ENCODE data around the gene PEX10. TPM values are rescaled to one million over a fixed set of nuclear protein-coding genes. Genes with fewer than 3 reads are reported as not detected.

The PEX10 gene
- total RNA-seq, 1 donor from 2014 or later: 14.4 TPM

GRCh38 chr1:2377751-2378440, 34.5 kb downstream of the PEX10 start:
- intact Hi-C loops (cut with micrococcal nuclease): no loop called here

GRCh38 chr1:2376931-2377672, 35.3 kb downstream of the PEX10 start:
- intact Hi-C loops (cut with micrococcal nuclease): no loop called here

- intact Hi-C loops (cut with micrococcal nuclease): no loop called here
These were observed 36.1 kb downstream of the PEX10 start for GRCh38 chr1:2376261-2376741.

- intact Hi-C loops (cut with micrococcal nuclease): no loop called here
These were observed 36.5 kb downstream of the PEX10 start for GRCh38 chr1:2375923-2376260.

GRCh38 chr1:2375246-2375922, 37.0 kb downstream of the PEX10 start:
- intact Hi-C loops (cut with micrococcal nuclease): no loop called here

GRCh38 chr1:2374252-2375155, 37.9 kb downstream of the PEX10 start:
- intact Hi-C loops (cut with micrococcal nuclease): no loop called here

GRCh38 chr1:2373551-2374251, 38.7 kb downstream of the PEX10 start:
- intact Hi-C loops (cut with micrococcal nuclease): no loop called here

- intact Hi-C loops (cut with micrococcal nuclease): no loop called here
These were observed 39.5 kb downstream of the PEX10 start for GRCh38 chr1:2372551-2373490.

- intact Hi-C loops (cut with micrococcal nuclease): no loop called here
These were observed 44.2 kb downstream of the PEX10 start for GRCh38 chr1:2368053-2368744.

GRCh38 chr1:2363847-2364513, 48.4 kb downstream of the PEX10 start:
- intact Hi-C loops (cut with micrococcal nuclease): no loop called here

GRCh38 chr1:2360588-2361364, 51.6 kb downstream of the PEX10 start:
- intact Hi-C loops (cut with micrococcal nuclease): no loop called here

- intact Hi-C loops (cut with micrococcal nuclease): no loop called here
These were observed 53.4 kb downstream of the PEX10 start for GRCh38 chr1:2358651-2359640.

GRCh38 chr1:2358072-2358471, 54.3 kb downstream of the PEX10 start:
- intact Hi-C loops (cut with micrococcal nuclease): no loop called here

GRCh38 chr1:2356911-2357845, 55.2 kb downstream of the PEX10 start:
- intact Hi-C loops (cut with micrococcal nuclease): no loop called here

GRCh38 chr1:2356401-2356800, 56.0 kb downstream of the PEX10 start:
- intact Hi-C loops (cut with micrococcal nuclease): no loop called here
